Measurements from ENCODE around the gene KCNQ1.

Gene KCNQ1

GRCh38 chr11:2759228-2760195 is 314.7 kb downstream of the KCNQ1 start:
- FAIRE-seq: no peak

- FAIRE-seq: no peak
Observed at GRCh38 chr11:2760196-2760871, 315.5 kb downstream of the KCNQ1 start.

GRCh38 chr11:2761131-2762030 is 316.6 kb downstream of the KCNQ1 start:
- FAIRE-seq: no peak

- no peak for FAIRE-seq
Observed at GRCh38 chr11:2762031-2762380, 317.2 kb downstream of the KCNQ1 start.

GRCh38 chr11:2762451-2762850 is 317.6 kb downstream of the KCNQ1 start:
- FAIRE-seq: no peak

GRCh38 chr11:2763984-2764383 is 319.2 kb downstream of the KCNQ1 start:
- no peak for FAIRE-seq

- no peak for FAIRE-seq
Observed at GRCh38 chr11:2765491-2765890, 320.7 kb downstream of the KCNQ1 start.

GRCh38 chr11:2766166-2766565 is 321.4 kb downstream of the KCNQ1 start:
- FAIRE-seq: no peak

GRCh38 chr11:2767071-2767470 is 322.3 kb downstream of the KCNQ1 start:
- FAIRE-seq: no peak

- FAIRE-seq: no peak
Observed at GRCh38 chr11:2767801-2768200, 323.0 kb downstream of the KCNQ1 start.

- FAIRE-seq: no peak
Observed at GRCh38 chr11:2768471-2769408, 323.9 kb downstream of the KCNQ1 start.

- no peak for FAIRE-seq
Observed at GRCh38 chr11:2769409-2770095, 324.7 kb downstream of the KCNQ1 start.

GRCh38 chr11:2770096-2770751 is 325.4 kb downstream of the KCNQ1 start:
- FAIRE-seq: no peak

- FAIRE-seq: no peak
Observed at GRCh38 chr11:2770761-2771301, 326.0 kb downstream of the KCNQ1 start.

GRCh38 chr11:2771758-2772466 is 327.1 kb downstream of the KCNQ1 start:
- no peak for FAIRE-seq

- FAIRE-seq: no peak
Observed at GRCh38 chr11:2772544-2773031, 327.8 kb downstream of the KCNQ1 start.

- no peak for FAIRE-seq
Observed at GRCh38 chr11:2774173-2775082, 329.6 kb downstream of the KCNQ1 start.

GRCh38 chr11:2775083-2775625 is 330.3 kb downstream of the KCNQ1 start:
- FAIRE-seq: no peak

Data from G401.6 (cell line).